ENCODE results near the gene KCNJ6.
A peak's percentile ranks its signal among the peaks of the same experiment; 100 is the strongest.

KCNJ6 gene

GRCh38 chr21:37575580-37575979, 340.7 kb downstream of the KCNJ6 start:
- H3K4me3 ChIP-seq (replicated peaks; ENCODE audit: low read depth, low read length) = no peak overlapping the region
- no peak for DNase-seq (ENCODE audit: low read depth)
- no peak for TF ChIP-seq CTCF (IDR thresholded peaks at IDR 0.05; ENCODE audit: low read length, missing control alignments)

- no peak for DNase-seq (ENCODE audit: low read depth)
- TF ChIP-seq CTCF (IDR thresholded peaks at IDR 0.05; ENCODE audit: low read length, missing control alignments) = no peak
- H3K4me3 ChIP-seq (replicated peaks; ENCODE audit: low read depth, low read length) = no peak overlapping the region
Measured at GRCh38 chr21:37574751-37575150, 341.5 kb downstream of the KCNJ6 start.

GRCh38 chr21:37574316-37574715, 341.9 kb downstream of the KCNJ6 start:
- TF ChIP-seq CTCF (IDR thresholded peaks at IDR 0.05; ENCODE audit: low read length, missing control alignments) = no peak
- DNase-seq (ENCODE audit: low read depth) = no peak
- H3K4me3 ChIP-seq (replicated peaks; ENCODE audit: low read depth, low read length) = no peak overlapping the region

GRCh38 chr21:37571442-37571841, 344.8 kb downstream of the KCNJ6 start:
- H3K4me3 ChIP-seq (replicated peaks; ENCODE audit: low read depth, low read length) = no peak overlapping the region
- no peak for TF ChIP-seq CTCF (IDR thresholded peaks at IDR 0.05; ENCODE audit: low read length, missing control alignments)
- no peak for DNase-seq (ENCODE audit: low read depth)

GRCh38 chr21:37568916-37569315, 347.3 kb downstream of the KCNJ6 start:
- no peak for TF ChIP-seq CTCF (IDR thresholded peaks at IDR 0.05; ENCODE audit: low read length, missing control alignments)
- DNase-seq (ENCODE audit: low read depth) = no peak
- H3K4me3 ChIP-seq (replicated peaks; ENCODE audit: low read depth, low read length) = no peak overlapping the region

GRCh38 chr21:37568415-37568814, 347.8 kb downstream of the KCNJ6 start:
- TF ChIP-seq CTCF (IDR thresholded peaks at IDR 0.05; ENCODE audit: low read length, missing control alignments) = no peak
- H3K4me3 ChIP-seq (replicated peaks; ENCODE audit: low read depth, low read length) = no peak overlapping the region
- DNase-seq (ENCODE audit: low read depth) = no peak

- no peak overlapping the region for H3K4me3 ChIP-seq (replicated peaks; ENCODE audit: low read depth, low read length)
- no peak for TF ChIP-seq CTCF (IDR thresholded peaks at IDR 0.05; ENCODE audit: low read length, missing control alignments)
- DNase-seq (ENCODE audit: low read depth) = peak; percentile 62
Measured at GRCh38 chr21:37566790-37567615, 349.3 kb downstream of the KCNJ6 start.
